ENCODE data around the gene CACNA1I.

DNA sequence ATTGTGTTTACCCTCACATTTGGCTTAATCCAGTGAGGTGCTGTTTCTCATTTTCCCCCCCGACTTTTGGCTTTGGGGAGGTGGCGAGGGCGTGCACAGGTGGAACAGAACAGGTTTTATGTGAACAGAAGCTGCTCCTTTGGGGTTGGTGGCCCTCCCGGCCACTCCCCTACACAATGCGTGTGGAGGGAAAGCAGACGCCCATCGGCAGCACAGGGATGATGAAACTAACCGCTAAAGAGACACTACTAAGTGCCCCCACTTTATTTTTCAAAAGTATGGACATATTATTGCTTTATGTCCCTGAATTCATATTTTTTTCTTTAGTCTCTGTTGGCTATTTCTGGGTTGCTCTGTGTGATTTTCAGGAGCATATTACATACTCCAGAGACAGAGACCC lies 162.1 kb downstream of the CACNA1I start:
- TF ChIP-seq EP300 (IDR thresholded peaks at IDR 0.05) (no peak), POLR2A (IDR thresholded peaks at IDR 0.05) (no peak)
- TF ChIP-seq, protein P1, sequence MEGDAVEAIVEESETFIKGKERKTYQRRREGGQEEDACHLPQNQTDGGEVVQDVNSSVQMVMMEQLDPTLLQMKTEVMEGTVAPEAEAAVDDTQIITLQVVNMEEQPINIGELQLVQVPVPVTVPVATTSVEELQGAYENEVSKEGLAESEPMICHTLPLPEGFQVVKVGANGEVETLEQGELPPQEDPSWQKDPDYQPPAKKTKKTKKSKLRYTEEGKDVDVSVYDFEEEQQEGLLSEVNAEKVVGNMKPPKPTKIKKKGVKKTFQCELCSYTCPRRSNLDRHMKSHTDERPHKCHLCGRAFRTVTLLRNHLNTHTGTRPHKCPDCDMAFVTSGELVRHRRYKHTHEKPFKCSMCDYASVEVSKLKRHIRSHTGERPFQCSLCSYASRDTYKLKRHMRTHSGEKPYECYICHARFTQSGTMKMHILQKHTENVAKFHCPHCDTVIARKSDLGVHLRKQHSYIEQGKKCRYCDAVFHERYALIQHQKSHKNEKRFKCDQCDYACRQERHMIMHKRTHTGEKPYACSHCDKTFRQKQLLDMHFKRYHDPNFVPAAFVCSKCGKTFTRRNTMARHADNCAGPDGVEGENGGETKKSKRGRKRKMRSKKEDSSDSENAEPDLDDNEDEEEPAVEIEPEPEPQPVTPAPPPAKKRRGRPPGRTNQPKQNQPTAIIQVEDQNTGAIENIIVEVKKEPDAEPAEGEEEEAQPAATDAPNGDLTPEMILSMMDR (IDR thresholded peaks at IDR 0.05), result no peak
